Caco-2 (cell line): ENCODE results near the gene CACNG3. TPM values are rescaled to one million over a fixed set of nuclear protein-coding genes. Genes with fewer than 3 reads are reported as not detected.

Source experiments
- BruUV-seq: library from RNA; stranded (reverse); fragments of 400-500 nt; replicated peaks from 2 replicates; lab custom pipeline; 2021; lab: Mats Ljungman, UMichigan
- CTCF ChIA-PET: fragments of 300-600 bp; sonication (Branson Sonifier 250); formaldehyde crosslinking; loops from one replicate; lab custom pipeline; 2022; ENCODE audit warnings: antibody characterized with exemption; lab: Charles Lee
- POLR2A ChIA-PET: fragments of 300-600 bp; sonication (Branson Sonifier 250); formaldehyde crosslinking; loops from one replicate; lab custom pipeline; 2022; ENCODE audit warnings: antibody characterized with exemption; lab: Charles Lee
- DNase-seq, 2 experiments: peaks; one replicate each; pipeline versions ENCODE4 v3.0.0 to v3.0.0-alpha.2; 2020 to 2022
- H3K27me3 ChIP-seq: replicated peaks from 2 replicates; pipeline ENCODE4 v1.6.0; 2011; ENCODE audit warnings: low read length; ENCODE audit not compliant: control insufficient read depth, insufficient read depth
- H3K36me3 ChIP-seq: 2 replicates; pipeline ENCODE4 v1.5.1; 2011; ENCODE audit warnings: low read length; ENCODE audit not compliant: control insufficient read depth, insufficient read depth
- H3K4me1 ChIP-seq: fragments of 250-450 bp; sonication (Bioruptor Pico); 2 replicates; pipeline ENCODE4 v1.5.1; 2020; ENCODE audit warnings: mild to moderate bottlenecking
- H3K4me3 ChIP-seq: 2 replicates; pipeline ENCODE4 v1.5.1; 2011; ENCODE audit warnings: low read depth, mild to moderate bottlenecking, control low read depth, low read length
- H3K9me3 ChIP-seq: fragments of 250-450 bp; sonication (Bioruptor Pico); 2 replicates; pipeline ENCODE4 v1.5.1; 2020; ENCODE audit warnings: mild to moderate bottlenecking, moderate library complexity
- H3K27ac Mint-ChIP-seq: one replicate; pipeline ENCODE4 v1.8.0; 2022; ENCODE audit warnings: mixed read lengths; ENCODE audit not compliant: unreplicated experiment
- H3K27me3 Mint-ChIP-seq: one replicate; pipeline ENCODE4 v1.8.0; 2022; ENCODE audit warnings: mixed read lengths; ENCODE audit not compliant: insufficient read depth, unreplicated experiment
- H3K36me3 Mint-ChIP-seq: one replicate; pipeline ENCODE4 v1.8.0; 2022; ENCODE audit warnings: mild to moderate bottlenecking, mixed read lengths; ENCODE audit not compliant: insufficient read depth, unreplicated experiment
- H3K4me1 Mint-ChIP-seq: one replicate; pipeline ENCODE4 v1.8.0; 2022; ENCODE audit warnings: low read depth, mixed read lengths; ENCODE audit not compliant: unreplicated experiment
- H3K4me3 Mint-ChIP-seq: one replicate; pipeline ENCODE4 v1.8.0; 2022; ENCODE audit warnings: mild to moderate bottlenecking, moderate library complexity, mixed read lengths; ENCODE audit not compliant: unreplicated experiment
- H3K9me3 Mint-ChIP-seq: one replicate; pipeline ENCODE4 v1.8.0; 2022; ENCODE audit warnings: mixed read lengths; ENCODE audit not compliant: unreplicated experiment
- intact Hi-C: fragments of 100-400 bp; cut with micrococcal nuclease; formaldehyde crosslinking; loops from one replicate; pipeline ENCODE4 v1.10.0; 2022; ENCODE audit not compliant: unreplicated experiment
- total RNA-seq: library from RNA; stranded (reverse); gene quantifications from 2 replicates; pipeline ENCODE4 v1.2.3, GENCODE V29; 2022
- TF ChIP-seq, protein P1 (sequence below), 2 experiments: fragments of 200-600 bp in 1 of 2; IDR thresholded peaks; 1 replicate in 1 of 2; 2 replicates in 1 of 2; pipeline versions ENCODE4 v1.5.1 to v1.8.0; 2011 to 2022; ENCODE audit warnings: antibody characterized with exemption in 1 of 2, control low read depth in 1 of 2, inconsistent platforms in 1 of 2, low read depth in 1 of 2, low read length in 1 of 2, mild to moderate bottlenecking in 1 of 2, moderate library complexity in 1 of 2; ENCODE audit not compliant: insufficient read depth in 1 of 2, severe bottlenecking in 1 of 2, unreplicated experiment in 1 of 2

The CACNG3 gene
- total RNA-seq, 1 experiment from 2014 or later = not detected

- no peaks in the 10 kb centered on the region for H3K27me3 ChIP-seq
These were observed 88.6 kb downstream of the CACNG3 start for GRCh38 chr16:24344784-24345183.

GRCh38 chr16:24345704-24346103 lies 89.6 kb downstream of the CACNG3 start:
- no peaks in the 10 kb centered on the region for H3K9me3 Mint-ChIP-seq
- no peak overlapping the region for H3K4me3 Mint-ChIP-seq
- Histone ChIP-seq H3K27me3 (no peaks in the 10 kb centered on the region), H3K4me1 (no peaks in the 10 kb centered on the region), H3K9me3 (no peaks in the 10 kb centered on the region), H3K36me3 (no peaks in the 10 kb centered on the region), H3K4me3 (no peak overlapping the region)
- H3K36me3 Mint-ChIP-seq = no peaks in the 10 kb centered on the region
- CTCF ChIA-PET = no interaction called here
- intact Hi-C loops = no loop called here
- POLR2A ChIA-PET = no interaction called here
- DNase-seq = no peak
- BruUV-seq = no TSS peak
- TF ChIP-seq, protein P1, sequence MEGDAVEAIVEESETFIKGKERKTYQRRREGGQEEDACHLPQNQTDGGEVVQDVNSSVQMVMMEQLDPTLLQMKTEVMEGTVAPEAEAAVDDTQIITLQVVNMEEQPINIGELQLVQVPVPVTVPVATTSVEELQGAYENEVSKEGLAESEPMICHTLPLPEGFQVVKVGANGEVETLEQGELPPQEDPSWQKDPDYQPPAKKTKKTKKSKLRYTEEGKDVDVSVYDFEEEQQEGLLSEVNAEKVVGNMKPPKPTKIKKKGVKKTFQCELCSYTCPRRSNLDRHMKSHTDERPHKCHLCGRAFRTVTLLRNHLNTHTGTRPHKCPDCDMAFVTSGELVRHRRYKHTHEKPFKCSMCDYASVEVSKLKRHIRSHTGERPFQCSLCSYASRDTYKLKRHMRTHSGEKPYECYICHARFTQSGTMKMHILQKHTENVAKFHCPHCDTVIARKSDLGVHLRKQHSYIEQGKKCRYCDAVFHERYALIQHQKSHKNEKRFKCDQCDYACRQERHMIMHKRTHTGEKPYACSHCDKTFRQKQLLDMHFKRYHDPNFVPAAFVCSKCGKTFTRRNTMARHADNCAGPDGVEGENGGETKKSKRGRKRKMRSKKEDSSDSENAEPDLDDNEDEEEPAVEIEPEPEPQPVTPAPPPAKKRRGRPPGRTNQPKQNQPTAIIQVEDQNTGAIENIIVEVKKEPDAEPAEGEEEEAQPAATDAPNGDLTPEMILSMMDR (IDR thresholded peaks at IDR 0.05; ENCODE audit: insufficient read depth in 1 of 2, low read depth in 1 of 2, low read length in 1 of 2, severe bottlenecking in 1 of 2, unreplicated experiment in 1 of 2) = no peak
- peaks cover 9% of the 10 kb centered on the region for H3K27me3 Mint-ChIP-seq
- H3K4me1 Mint-ChIP-seq = no peaks in the 10 kb centered on the region
- H3K27ac Mint-ChIP-seq = no peak overlapping the region

More at GRCh38 chr16:24344784-24345183, 88.6 kb downstream of the CACNG3 start:
- TF ChIP-seq, protein P1 (IDR thresholded peaks at IDR 0.05; ENCODE audit: insufficient read depth in 1 of 2, low read depth in 1 of 2, low read length in 1 of 2, severe bottlenecking in 1 of 2, unreplicated experiment in 1 of 2) = no peak
- Mint-ChIP-seq H3K36me3 (no peaks in the 10 kb centered on the region), H3K27ac (no peak overlapping the region), H3K9me3 (no peaks in the 10 kb centered on the region), H3K27me3 (peaks cover 11% of the 10 kb centered on the region), H3K4me1 (no peaks in the 10 kb centered on the region), H3K4me3 (no peak overlapping the region)
- intact Hi-C loops = no loop called here
- H3K36me3 ChIP-seq = no peaks in the 10 kb centered on the region
- no peak overlapping the region for H3K4me3 ChIP-seq
- DNase-seq = no peak
- H3K9me3 ChIP-seq = no peaks in the 10 kb centered on the region
- no peaks in the 10 kb centered on the region for H3K4me1 ChIP-seq
- ChIA-PET CTCF (no interaction called here), POLR2A (no interaction called here)
- no TSS peak for BruUV-seq

GRCh38 chr16:24346734-24347133 lies 90.6 kb downstream of the CACNG3 start:
- Mint-ChIP-seq H3K27ac (no peak overlapping the region), H3K36me3 (no peaks in the 10 kb centered on the region), H3K27me3 (peaks cover 10% of the 10 kb centered on the region), H3K9me3 (no peaks in the 10 kb centered on the region), H3K4me1 (no peaks in the 10 kb centered on the region), H3K4me3 (no peak overlapping the region)
- H3K36me3 ChIP-seq = no peaks in the 10 kb centered on the region
- no peak for DNase-seq
- no TSS peak for BruUV-seq
- H3K27me3 ChIP-seq = no peaks in the 10 kb centered on the region
- CTCF ChIA-PET = no interaction called here
- no peaks in the 10 kb centered on the region for H3K4me1 ChIP-seq
- TF ChIP-seq, protein P1 (IDR thresholded peaks at IDR 0.05; ENCODE audit: insufficient read depth in 1 of 2, low read depth in 1 of 2, low read length in 1 of 2, severe bottlenecking in 1 of 2, unreplicated experiment in 1 of 2) = no peak
- H3K4me3 ChIP-seq = no peak overlapping the region
- no peaks in the 10 kb centered on the region for H3K9me3 ChIP-seq
- POLR2A ChIA-PET = no interaction called here
- intact Hi-C loops = no loop called here
